NCI-H2196 (cell line): ENCODE results near the gene APOBEC4.
A peak's percentile ranks its signal among the peaks of the same experiment; 100 is the strongest.
"Not testable (repeated sequence)": the region's sequence is repeated elsewhere in the genome, so short reads cannot be mapped to it uniquely, and the experiment has no call there.

Source experiments
- DNase-seq: peaks from one replicate; lab custom pipeline; 2025; ENCODE audit not compliant: unreplicated experiment; lab: John Stamatoyannopoulos, UW

The APOBEC4 gene

GRCh38 chr1:183652547-183653461 lies at the start of gene APOBEC4:
TSS of gene APOBEC4 (minus strand) at chr1:183653316. CDS start at chr1:183648781, 4,535 bp downstream.
- DNase-seq, result peak; percentile 31

- DNase-seq, result no peak
Measured at GRCh38 chr1:183702813-183703198, 49.7 kb upstream of the APOBEC4 start.

- DNase-seq, result no peak
Measured at GRCh38 chr1:183702087-183702812, 49.1 kb upstream of the APOBEC4 start.

GRCh38 chr1:183699616-183700160 lies 46.6 kb upstream of the APOBEC4 start:
- no peak for DNase-seq

GRCh38 chr1:183697814-183698590 lies 44.9 kb upstream of the APOBEC4 start:
- DNase-seq, result no peak

GRCh38 chr1:183696981-183697380 lies 43.9 kb upstream of the APOBEC4 start:
- DNase-seq, result no peak

- no peak for DNase-seq
Measured at GRCh38 chr1:183694755-183695154, 41.6 kb upstream of the APOBEC4 start.

GRCh38 chr1:183694066-183694465 lies 41.0 kb upstream of the APOBEC4 start:
- DNase-seq, result no peak

GRCh38 chr1:183693521-183693920 lies 40.4 kb upstream of the APOBEC4 start:
- DNase-seq, result no peak

GRCh38 chr1:183689762-183690204 lies 36.7 kb upstream of the APOBEC4 start:
- DNase-seq, result no peak

- no peak for DNase-seq
Measured at GRCh38 chr1:183688341-183689060, 35.4 kb upstream of the APOBEC4 start.

GRCh38 chr1:183687546-183688304 lies 34.6 kb upstream of the APOBEC4 start:
- DNase-seq, result no peak

- no peak for DNase-seq
Measured at GRCh38 chr1:183686229-183686628, 33.1 kb upstream of the APOBEC4 start.

GRCh38 chr1:183685112-183685713 lies 32.1 kb upstream of the APOBEC4 start:
- peak; percentile 6 for DNase-seq

- DNase-seq, result not testable (repeated sequence)
Measured at GRCh38 chr1:183679363-183679762, 26.2 kb upstream of the APOBEC4 start.

GRCh38 chr1:183678819-183679218 lies 25.7 kb upstream of the APOBEC4 start:
- DNase-seq, result no peak

GRCh38 chr1:183676586-183677189 lies 23.6 kb upstream of the APOBEC4 start:
- DNase-seq, result no peak

GRCh38 chr1:183675883-183676585 lies 22.9 kb upstream of the APOBEC4 start:
- no peak for DNase-seq
